ENCODE data around the gene PFKP.

PFKP gene

DNA sequence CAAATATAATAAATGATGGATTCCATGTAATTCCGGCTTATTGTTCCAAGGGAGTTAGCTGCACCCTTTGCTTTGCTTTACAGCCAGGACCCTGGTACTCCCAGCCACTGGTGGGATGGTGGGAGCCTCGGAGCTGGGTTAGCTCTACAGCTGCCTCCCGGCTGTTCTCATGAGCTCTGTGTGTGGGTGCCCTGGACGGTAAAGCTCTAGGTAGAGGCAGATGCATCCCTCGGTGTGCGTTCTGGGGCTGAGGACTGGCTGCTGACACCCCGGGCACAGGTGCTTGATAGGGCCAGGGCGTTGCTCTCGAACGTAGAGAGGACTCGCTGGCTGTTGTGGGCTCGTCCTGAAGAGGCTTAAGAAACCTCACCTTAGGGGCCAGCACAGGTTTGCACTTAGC is 50.1 kb downstream of the PFKP start:
- no peak for DNase-seq

GRCh38 chr10:3118641-3119091 is 51.3 kb downstream of the PFKP start:
- no peak for DNase-seq

- peak; percentile 47 for DNase-seq
Measured at GRCh38 chr10:3119796-3120459, 52.6 kb downstream of the PFKP start.

GRCh38 chr10:3122034-3122433 is 54.7 kb downstream of the PFKP start:
- DNase-seq: no peak

GRCh38 chr10:3122486-3123205 is 55.3 kb downstream of the PFKP start:
- peak; percentile 32 for DNase-seq

DNA sequence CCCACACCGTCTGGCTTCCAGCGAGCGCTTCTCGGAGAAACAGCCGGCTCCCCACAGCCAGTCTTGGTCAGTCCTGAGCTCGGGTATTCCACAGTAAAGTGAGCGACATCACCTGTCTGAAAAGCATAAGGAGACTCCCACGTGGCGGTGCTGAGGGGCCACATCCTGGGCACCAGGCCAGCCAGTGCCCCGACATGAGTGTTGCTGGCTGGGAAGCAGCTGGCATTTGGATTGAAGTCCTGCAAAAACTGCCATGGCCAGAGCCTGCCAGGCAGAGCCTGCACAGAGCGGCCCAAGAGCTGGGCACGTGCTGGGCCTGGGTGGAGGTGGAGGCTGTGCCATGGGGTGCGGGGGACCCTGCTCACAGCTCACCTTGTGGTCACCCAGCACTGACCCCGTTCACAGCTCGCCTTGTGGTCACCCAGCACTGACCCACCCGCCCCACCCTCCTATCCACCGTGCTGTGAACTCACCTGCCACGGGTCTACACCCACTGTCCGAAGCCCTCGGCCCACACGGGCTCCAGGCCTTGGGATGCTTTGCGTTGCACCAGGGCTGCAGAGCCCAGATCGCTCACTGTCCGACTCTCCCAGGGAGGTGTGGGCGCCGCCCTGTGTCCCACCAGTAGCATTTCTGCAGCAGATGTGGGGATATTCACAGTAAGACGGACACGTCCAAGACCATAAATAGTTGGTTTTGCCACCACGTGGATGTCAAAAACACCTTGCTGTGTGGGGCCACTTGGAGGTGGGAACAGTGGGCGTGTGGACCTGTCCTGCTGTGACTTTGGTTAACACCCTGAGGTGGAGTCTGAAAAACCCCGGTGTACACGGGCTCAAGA is 56.4 kb downstream of the PFKP start:
- no peak for DNase-seq

DNA sequence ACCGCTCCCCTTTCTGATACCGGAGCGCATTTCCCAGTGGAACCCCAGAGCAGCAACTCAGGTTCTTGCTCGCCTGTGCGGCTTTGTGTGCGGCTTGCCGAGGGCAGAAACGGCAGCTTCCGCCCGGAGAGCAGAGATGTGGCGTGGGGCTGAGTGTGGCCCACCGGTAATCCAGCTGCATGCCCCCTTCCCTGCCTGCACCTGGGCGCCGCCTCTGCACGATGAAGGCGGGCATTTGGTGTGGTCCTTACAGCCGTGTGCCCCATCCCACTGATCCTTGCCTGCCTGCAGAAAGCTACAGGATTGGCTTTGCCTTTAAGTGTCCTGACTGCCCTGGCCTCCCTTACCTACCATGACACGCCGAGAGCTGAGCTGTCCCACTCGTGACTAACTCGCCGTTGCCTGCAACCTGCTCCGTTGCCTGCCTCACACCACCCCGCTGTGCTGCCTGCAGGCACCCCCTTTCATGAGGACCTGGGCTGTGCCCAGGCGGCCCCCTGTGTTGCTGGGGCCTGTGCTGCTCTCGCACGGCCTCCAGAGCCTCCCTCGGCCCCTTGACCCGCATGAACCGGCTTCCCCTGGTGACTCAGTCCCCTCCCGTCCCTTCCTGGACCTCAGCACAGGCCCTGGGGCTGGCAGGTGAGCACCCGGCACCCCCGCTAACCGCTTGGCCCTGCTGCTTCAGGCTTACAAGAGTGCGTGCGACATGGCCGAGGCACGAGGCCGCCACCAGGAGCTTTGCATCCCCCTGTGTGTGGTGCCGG is 57.2 kb downstream of the PFKP start:
- no peak for DNase-seq

- no peak for DNase-seq
Measured at GRCh38 chr10:3125527-3126170, 58.3 kb downstream of the PFKP start.

- no peak for DNase-seq
Measured at GRCh38 chr10:3126249-3126648, 58.9 kb downstream of the PFKP start.

- peak; percentile 31 for DNase-seq
Measured at GRCh38 chr10:3126741-3127346, 59.5 kb downstream of the PFKP start.

DNA sequence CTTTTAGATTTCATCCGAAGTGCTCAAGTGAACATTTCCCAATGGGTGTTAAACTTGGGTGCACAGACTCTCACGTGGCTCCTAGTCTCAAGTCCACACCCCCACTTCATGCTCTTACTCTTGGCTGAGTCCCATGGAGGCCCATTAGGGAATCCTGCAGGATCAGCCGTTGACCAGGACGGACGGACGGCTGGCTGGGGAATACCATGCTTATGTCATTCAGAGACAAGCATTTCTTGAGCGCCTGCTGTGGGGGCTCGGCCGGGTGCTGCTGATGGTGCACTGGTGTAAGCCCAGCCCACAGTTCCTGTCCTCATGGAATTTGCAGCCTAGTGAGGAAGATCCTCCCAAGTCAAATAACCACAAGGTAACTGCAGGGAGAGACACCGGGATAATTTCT is 60.6 kb downstream of the PFKP start:
- no peak for DNase-seq

- DNase-seq: no peak
Measured at GRCh38 chr10:3128379-3129130, 61.2 kb downstream of the PFKP start.

GRCh38 chr10:3129581-3130340 is 62.4 kb downstream of the PFKP start:
- DNase-seq: no peak

DNA sequence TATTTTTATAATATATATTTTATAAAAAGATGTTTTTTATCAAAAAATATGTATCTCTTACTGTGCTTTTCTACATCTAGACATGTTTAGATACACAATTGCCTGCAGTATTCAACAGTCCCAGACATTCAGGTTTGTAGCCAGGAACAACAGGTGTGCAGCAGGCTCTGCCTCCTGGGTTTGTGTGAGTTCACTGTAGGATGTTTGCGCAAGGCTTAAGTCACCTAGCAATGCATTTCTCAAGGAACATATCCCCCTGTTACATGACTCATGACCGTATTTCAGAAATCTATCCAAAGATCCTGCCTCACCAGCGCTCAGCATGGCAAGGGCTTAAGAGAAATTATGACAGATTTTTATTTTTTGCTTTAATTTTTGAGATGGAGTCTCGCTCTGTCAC is 63.8 kb downstream of the PFKP start:
- no peak for DNase-seq

GRCh38 chr10:3132036-3133025 is 65.0 kb downstream of the PFKP start:
- peak; percentile 21 for DNase-seq

DNA sequence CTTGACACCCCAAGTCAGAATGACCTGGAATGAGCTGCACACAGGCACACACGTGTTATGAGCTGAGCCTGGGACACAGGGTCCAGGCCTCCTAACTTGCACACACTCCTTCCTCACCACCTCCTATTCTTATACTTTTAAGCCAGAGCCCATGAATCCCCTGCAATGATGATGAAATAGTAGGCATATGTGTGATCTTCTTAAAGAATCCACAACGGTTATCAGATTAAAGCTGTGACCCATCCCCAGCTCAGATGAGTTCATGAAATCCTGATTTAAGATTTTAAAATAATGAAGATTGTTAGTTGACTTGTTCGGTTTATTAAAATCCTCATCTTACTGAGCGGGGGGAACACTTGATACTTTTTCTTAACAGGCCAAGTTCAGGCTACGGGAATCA is 66.6 kb downstream of the PFKP start:
- DNase-seq: no peak

DNA sequence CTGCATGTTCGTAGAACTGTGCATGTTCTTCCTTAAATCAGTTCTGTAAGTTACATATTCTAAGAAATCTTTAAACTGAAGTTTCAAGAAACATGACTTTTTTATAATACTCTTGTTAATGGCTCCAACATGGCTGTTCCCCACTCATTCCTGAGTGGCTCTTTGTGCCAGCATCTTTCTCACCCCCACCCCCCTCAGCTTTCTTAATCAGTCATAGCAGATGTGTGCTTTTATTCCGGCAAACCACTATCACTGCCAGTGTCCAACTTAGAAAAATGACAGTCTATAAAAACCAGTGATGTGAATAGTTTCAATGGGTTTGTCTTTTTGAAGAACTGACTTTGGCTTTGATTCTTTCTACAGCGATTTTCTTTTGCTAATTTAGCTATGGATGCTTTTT is 67.7 kb downstream of the PFKP start:
- no peak for DNase-seq

DNA sequence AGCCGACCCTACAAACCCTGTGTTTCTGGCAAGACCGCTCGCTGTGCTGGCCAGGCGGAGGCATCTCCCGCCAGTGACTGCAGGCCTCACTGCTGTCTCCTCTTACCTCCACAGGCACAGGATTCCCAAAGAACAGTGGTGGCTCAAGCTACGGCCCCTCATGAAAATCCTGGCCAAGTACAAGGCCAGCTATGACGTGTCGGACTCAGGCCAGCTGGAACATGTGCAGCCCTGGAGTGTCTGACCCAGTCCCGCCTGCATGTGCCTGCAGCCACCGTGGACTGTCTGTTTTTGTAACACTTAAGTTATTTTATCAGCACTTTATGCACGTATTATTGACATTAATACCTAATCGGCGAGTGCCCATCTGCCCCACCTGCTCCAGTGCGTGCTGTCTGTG is 69.0 kb downstream of the PFKP start:
- DNase-seq: no peak

All from fibroblast of skin of back (primary cell).